ENCODE results near the gene CCDC9B.

The CCDC9B gene

DNA sequence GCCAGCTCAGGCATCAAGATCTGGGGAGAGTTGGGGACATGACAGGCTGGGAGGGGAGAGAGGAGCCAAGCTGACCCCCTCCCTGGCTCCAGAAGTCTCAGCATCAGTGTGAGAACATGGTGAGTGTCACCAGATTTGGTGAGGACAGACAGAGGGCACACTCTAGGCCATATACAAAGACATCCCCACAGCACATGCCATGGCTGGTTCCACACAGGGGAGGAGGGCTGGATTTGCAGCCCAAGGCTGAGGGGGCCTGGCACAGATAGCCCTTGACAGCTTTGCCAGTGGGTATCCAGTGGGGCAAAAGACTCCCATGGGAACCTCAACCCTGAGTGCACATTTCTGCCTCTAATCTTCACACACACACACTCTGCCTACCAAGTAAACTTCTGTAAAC is 47.7 kb downstream of the CCDC9B start:
- no peak for DNase-seq (ENCODE audit: low read depth in 2 of 2)

DNA sequence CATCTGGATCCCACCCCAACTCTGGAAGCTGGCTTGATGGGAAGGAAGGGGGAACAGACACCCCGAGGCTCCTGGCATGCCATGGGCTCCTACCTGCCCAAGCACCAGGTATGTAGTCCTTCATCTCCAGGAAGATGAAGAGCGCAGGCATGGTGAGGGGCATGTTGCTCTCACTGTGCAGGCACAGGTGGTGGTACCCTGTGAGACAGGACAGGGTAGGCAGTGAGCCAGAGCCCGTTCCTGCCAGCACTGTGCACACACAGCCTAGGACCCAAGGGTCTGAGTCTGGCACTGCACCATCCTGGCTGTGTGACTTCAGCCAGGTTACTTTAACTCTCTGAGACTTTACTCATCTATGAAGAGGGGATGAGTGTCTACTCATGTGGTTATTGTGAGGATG is 48.5 kb downstream of the CCDC9B start:
- DNase-seq (ENCODE audit: low read depth in 2 of 2), result no peak

DNA sequence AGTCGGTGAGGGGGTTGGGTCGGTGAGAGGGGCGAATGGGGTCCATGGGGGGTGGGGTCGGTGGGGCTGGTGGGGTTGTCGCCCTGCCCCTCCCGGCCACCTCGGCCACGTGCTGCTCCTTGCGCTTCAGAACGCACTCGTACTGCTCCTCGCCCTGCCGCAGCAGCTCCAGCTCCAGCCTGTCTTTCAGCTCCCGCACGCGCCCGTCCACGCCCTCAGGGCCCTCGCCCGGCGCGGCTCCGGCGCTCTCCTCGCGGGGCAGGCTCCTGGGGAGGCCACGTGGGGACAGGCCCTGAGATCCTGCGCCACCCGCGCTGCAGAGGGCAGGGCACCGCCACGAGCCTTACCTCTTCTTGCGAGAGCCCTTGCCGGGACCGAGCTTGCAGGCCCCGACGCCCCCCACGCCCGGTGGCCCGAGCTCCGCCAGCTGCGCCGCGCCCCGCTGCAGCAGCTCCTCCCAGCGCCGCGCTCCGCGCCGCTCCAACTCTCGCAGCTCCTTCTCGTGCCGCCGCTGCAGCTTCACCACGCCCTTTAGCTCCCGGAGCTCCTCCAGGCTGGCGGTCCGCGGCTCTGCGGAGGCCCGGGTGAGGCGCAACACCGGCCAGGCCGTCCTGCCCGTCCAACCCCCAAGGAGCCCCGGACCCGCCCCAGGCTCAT is 49.7 kb downstream of the CCDC9B start:
- no peak for DNase-seq (ENCODE audit: low read depth in 2 of 2)

DNA sequence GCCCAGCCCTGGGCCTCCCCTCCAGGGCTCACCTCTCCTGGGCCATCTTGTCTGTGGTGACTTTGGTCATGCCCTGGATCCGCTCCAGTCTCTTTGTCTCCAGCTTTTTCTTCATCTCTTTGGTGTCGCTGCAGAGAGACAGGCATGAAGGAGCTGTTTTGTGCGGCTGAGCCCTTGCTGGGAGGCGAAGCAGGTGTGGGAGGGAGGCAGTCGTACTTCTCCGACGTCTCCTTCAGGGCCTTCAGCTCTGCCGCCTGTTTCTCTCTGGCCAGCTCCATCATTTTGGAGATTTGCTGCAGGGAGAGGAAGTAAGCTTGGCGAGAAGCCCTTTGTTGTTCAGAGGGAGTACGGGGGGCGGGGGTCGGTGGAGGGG is 50.2 kb downstream of the CCDC9B start:
- DNase-seq (ENCODE audit: low read depth in 2 of 2), result no peak

DNA sequence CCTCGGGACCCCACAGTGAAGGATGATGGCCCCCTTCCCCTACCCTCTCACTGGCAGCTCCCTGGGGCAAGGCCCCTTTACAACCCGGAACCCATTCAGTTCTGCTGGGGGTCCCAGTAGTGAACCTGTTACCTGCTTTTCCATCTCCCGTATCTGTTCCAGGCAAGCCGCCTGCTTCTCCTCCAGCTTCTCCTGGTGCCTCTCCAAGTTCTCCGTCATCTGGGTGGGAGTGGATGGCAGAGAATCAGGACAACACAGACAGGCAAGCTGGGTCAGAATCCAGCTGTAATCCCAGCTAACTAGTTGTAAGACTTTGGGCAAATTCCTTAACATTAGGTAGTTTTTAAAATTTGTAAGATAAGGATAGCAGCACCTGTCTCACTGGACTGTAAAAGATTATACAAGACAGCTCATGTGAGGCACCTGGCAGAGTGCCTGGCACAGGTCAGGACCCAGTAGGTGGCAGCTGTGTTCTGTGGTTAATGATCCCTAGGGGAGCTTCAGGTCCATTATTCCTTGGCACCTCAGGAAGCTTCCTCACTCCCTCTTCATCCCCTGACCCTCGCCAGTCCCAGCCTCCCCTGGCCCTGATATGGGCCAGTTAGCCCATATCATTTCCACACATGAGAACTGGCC is 51.5 kb downstream of the CCDC9B start:
- no peak for DNase-seq (ENCODE audit: low read depth in 2 of 2)

DNA sequence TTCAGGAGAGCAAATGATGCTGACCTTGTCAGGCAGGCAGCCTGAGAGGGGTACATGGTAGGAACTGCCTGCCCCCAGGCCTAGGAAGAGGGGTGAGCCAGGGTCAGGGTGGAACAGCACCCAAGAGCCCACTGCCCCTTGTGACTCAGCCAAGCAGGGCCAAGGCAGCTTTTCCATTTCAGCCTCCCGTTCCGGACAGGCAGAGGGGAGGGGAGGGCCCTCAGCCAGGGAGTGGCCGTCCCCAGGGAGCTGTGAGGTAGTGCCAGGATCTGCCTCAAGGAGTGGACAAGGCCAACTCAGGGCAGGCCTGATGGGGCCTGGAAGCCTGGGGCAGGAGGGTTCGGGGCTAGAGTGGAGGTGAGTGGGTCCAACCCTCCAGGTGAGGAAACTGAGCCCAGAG is 52.8 kb downstream of the CCDC9B start:
- no peak for DNase-seq (ENCODE audit: low read depth in 2 of 2)

DNA sequence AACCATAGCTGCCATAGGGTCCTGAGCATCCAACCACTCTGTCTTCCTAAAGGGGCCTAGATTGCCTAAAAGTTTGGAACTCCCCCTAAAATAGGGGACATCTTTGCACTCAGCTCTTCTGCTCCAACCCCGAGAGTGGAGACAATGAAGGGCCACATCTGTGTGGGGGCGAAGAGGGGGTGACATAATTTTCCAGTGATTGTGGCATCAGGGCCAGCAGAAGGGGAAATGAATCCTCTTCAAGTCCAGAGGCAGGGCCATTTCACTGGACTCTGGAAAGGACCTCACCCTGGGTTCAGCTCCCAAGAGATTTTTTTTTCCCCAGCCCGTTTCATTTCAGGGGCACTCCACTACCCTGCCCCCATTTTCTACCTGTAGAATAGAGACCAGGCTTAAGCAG is 53.2 kb downstream of the CCDC9B start:
- DNase-seq (ENCODE audit: low read depth in 2 of 2), result no peak

DNA sequence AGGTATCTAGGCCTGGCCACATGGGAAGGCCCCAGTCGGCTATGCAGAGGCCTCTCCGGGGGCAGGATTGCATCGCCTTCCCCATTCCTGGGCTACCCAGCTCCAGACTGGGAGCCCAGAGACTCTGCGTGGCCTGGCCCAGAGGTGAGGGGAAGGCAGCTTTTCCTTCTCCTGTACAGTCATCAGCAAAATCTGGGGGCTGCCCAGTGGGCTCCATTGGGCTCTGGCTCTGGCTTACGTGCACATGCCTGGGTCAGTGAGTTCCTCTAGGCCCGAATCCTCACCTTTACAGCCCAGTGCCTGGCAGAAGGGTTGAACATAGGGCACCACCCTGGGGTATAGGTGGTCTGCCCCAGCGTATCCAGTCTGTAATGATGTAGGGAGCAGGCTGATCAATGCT is 53.9 kb downstream of the CCDC9B start:
- DNase-seq (ENCODE audit: low read depth in 2 of 2), result no peak

DNA sequence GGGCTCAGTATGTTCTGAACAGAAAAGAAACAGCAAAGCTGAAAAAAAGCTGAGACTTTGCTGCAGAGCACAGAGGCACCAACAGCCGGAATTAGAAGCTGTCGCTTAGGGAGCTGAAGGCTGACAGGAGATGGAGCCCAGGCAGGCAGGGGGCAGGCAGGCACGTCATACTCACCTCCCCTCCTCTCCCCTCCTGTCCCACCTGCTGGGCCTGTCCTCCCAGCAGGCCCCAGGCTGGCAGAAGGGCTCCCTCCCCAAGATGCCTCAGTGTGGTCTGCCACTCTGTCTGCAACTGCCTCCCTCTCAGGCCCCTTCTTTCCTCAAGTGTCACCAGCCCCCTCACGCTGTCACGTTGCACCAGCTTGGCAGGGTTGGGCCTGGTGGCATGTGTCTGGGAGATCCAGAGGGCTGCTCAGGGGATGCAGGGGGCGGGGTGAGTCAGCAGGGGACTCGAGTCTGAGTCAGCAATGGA is 54.6 kb downstream of the CCDC9B start:
- no peak for DNase-seq (ENCODE audit: low read depth in 2 of 2)

DNA sequence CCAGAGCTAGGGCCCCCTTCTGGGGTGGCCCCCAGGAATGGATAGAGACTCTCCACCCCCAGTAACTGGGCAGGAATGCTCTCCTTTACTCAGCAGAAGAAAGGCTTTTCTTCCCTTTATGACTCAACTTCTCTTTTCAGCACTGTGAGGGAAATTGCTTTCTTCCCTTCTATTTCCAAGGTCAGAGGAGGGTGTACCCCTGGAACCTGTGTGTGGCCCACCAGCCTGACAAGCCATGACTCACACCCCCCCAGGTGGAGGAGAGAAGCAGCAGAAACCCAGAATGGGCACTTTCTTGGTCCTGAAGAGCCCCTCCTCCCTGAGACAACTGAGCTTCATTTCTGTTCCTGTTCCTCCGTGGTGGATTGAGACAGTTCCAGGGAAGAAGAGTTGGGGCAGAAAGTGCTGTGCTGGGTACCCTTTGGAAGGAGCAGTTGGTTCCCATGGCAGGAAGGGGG is 55.2 kb downstream of the CCDC9B start:
- DNase-seq (ENCODE audit: low read depth in 2 of 2), result no peak

DNA sequence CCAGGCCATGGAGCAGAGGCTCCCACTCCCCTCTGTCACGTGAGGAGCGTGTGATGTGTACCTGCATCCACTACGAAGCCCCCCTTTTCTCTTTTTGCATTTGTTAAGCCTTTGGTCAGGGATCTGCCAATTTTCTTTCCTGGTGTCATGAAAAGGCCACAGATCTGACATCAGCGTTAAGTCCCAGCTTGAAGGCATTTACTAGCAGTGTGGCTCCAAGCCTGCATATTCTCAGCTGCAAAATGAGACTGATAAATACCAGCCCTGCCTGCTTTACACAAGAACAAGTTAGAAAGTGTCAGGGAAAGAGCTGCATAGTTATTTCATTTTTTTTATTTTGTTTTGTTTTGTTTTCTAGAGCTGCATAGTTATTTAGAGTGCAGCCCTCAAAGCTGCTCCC is 55.6 kb downstream of the CCDC9B start:
- DNase-seq (ENCODE audit: low read depth in 2 of 2), result no peak

DNA sequence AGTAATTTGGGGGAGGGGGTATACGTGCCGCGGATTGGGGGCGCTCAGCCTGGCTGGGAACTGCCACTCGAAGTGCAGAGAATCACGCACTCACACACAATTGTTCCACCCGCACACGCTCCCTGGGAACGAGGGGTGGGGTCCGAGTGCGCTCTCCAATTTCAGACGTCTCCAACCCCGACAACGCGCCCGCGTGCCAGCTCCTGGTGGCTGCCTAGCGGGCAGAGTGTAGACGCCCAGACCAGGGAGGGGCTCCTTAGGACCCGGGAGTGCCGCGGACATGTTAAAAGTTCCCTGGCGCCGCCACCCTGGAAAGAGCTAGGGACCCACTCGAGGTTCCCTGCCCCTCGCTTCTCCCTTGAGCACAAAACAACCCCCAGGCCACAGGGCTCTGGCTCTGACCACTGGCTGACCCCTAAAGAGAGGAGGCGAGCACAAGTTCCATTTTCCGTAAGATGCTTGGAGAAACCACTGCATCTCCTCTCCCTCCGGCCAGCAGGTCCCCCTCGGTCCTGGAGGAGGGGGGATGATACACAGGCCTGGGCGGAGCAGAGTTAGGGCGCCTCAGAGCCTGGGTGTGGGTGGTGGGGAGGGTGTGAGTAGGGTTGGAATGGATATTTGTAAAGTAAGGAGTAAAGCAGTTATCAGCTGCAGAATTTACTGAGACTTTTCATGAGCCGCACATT is 57.0 kb downstream of the CCDC9B start:
- no peak for DNase-seq (ENCODE audit: low read depth in 2 of 2)

DNA sequence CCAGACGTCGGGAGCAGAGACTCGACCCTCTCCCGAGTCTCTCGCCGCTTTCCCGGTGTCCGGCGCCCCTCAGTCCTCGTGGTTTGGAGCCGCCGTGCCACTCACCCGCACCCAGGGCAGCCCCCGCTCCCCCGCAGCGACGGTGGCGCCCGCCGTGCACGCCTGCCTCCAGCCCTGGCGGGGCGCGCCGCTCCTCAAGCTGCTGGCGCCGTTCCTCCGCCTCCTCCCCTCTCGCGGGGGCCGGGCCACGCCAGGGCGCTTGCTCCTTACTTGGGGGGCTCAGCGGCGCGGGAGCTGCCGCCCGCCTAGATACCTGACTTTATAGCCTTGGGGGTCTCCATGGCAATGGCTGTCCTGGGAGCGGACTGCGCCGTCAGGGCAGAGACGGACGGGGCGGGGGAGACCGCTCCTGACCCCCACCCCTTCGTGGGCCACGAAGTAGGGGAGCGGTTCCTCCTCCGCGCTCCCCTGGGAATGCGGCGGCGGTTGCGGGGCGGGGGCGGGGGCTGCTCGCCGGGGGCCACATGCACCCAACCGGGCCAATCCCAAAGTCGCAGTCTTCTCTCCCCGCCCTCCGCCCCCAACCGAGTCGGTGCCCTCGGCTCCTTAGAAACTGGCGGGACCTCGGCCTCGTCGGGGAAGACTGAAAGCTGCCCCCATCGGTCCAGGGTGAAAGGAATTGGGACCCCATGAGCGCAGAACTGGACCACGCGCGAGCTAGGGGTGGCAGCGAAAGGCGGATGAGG is 57.7 kb downstream of the CCDC9B start, which contains the start of gene ANKRD63:
Gene ANKRD63, minus strand, starts transcription at position 196 of the 746 bp plus-strand sequence. CDS start 478 bp downstream, outside the sequence.
- no peak for DNase-seq (ENCODE audit: low read depth in 2 of 2)

DNA sequence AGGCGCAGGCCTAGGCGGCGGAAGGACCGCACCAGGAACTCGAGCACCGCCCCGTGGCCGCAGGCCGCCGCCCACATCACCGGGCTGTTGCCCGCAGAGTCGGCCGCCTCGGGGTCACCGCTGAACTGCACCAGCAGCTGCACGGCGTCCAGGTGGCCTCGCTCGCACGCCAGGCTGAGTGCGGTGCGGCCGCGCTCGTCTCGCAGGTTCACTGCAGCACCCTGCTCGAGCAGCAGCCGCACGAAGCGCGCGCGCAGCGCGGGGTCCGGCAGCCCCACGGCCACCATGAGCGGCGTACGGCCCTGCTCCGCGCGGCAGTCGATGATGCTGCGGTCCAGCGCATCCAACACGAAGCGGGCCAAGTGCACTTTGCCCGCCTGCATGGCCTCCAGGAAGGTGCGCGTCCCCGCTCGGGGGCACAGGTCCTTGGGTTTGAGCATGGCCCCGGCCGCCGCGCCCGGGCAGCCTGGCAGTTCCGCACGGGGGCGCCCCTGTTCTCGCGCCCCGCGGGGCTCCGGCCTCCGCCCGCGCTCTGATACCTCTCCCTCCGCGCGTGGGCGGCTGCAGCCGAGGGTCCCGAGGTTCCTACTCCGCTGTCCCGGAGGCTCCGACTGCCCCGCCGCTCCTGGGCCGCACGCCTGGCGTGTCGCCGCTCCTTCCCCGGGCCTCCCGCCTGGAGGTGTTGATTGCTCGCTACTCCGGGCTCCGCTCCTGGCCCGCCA is 58.4 kb downstream of the CCDC9B start:
- DNase-seq (ENCODE audit: low read depth in 2 of 2), result peak in 1 of 2 donors; percentile 23

DNA sequence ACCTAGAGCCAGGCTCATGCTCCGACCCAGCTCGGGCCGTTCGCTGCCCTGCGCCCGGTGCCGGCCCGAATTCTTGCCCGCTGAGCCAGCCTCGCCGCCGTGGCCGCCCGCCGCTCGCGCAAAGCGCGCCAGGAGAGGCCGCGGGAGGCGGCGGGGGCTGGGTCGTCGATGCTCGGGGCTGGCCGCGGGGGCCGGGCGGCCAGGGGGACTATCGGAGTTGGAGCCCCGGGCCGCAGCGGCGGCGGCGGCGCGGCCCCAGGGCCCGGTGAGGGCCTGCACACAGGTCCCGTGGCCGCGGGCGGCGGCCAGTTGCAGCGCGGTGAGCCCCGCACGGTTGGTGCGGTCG is 59.0 kb downstream of the CCDC9B start:
- DNase-seq (ENCODE audit: low read depth in 2 of 2), result no peak
